ENCODE measurements around the gene RHBDF2.

RHBDF2 gene

GRCh38 chr17:76500747-76501017 lies 541 bp downstream of the RHBDF2 start:
- DNase-seq (ENCODE audit: low read depth): no peak

GRCh38 chr17:76500074-76500746 lies 1.0 kb downstream of the RHBDF2 start:
- no peak for DNase-seq (ENCODE audit: low read depth)

DNA sequence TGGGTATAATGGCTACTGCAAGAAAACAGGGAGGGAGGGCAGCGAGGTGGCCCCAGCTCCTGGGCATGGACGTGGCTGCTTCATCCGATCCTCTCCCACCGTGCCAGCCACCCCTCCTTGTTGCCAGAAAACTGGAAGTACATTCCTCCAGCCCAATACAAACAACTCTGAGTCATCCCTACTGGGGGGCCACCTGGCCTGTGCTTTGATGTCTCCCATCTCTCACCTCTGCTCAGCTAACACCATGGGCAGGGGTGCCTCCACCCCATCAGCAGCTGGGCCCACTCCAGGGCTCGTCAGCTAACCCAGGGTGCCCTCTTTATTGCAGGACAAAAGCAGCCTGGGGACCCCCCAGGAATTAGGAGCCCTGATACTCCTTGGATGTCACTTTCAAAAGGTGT lies 2.0 kb downstream of the RHBDF2 start:
- no peak for DNase-seq (ENCODE audit: low read depth)

GRCh38 chr17:76498876-76499251 lies 2.4 kb downstream of the RHBDF2 start:
- no peak for DNase-seq (ENCODE audit: low read depth)

- no peak for DNase-seq (ENCODE audit: low read depth)
Measured at GRCh38 chr17:76497979-76498875, 3.0 kb downstream of the RHBDF2 start.

DNA sequence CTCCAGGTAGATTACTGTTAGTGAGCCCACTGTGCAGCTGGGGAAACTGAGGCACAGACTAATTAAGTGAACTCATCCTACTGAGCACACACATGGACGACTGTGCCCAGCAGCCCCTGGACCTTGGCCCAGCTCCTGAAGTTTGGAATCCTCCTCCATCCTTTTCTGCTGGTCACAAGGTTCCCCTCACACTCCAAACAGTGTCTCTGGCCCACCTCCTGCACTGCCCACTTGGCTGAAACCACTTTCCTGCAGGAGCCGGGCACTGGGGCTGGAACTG lies 3.6 kb downstream of the RHBDF2 start:
- DNase-seq (ENCODE audit: low read depth): no peak

DNA sequence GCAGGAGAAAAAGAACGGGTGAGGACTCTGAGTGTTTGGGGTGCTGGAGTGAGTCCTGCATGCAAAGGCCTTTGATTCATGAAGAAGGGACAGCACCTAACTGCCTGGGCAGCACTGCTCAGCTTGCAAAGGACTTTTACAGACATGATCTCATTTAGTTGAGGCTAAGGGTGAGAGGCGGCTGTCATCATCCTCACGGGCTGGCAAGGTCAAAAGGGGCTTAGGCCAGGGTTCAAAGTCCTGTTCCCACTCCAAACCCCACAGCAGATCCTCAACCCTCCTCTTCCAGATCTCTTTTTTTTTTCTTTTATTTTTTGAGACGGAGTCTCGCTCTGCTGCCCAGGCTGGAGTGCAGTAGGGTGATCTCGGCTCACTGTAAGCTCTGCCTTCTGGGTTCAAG lies 4.8 kb downstream of the RHBDF2 start:
- no peak for DNase-seq (ENCODE audit: low read depth)

GRCh38 chr17:76495663-76496400 lies 5.4 kb downstream of the RHBDF2 start:
- no peak for DNase-seq (ENCODE audit: low read depth)

DNA sequence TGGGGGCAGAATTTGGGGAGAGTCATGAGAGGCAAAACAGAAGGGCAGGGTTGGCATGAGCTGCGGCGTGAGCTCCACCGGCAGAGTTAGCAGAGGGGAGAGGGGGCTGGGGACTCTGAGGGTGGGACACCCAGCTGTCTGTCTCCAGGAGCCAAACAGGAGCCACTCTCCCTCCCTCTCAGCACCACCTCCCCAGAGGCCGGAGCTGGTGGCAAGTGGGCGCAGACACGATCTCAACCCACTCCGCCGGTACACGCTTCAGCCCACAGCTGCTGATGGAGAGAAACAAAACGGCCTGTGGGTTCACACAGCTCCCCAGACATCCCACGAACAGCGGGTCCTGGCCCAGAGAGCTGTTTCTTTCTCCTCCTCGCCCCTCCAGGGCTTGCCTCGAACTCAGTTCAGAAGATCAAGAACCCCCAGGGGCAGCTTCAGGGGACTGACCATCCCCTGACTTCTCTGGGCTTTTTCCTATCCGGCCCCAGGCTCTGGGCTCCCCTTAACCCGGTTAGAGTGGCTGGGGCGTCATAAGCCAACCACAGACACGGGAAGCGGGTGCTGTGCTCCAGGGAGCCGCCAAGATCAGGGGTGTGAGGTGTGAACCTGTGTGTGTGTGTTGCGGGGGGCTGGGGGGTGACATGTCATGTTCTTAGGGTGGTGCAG lies 7.6 kb downstream of the RHBDF2 start:
- no peak for DNase-seq (ENCODE audit: low read depth)

DNA sequence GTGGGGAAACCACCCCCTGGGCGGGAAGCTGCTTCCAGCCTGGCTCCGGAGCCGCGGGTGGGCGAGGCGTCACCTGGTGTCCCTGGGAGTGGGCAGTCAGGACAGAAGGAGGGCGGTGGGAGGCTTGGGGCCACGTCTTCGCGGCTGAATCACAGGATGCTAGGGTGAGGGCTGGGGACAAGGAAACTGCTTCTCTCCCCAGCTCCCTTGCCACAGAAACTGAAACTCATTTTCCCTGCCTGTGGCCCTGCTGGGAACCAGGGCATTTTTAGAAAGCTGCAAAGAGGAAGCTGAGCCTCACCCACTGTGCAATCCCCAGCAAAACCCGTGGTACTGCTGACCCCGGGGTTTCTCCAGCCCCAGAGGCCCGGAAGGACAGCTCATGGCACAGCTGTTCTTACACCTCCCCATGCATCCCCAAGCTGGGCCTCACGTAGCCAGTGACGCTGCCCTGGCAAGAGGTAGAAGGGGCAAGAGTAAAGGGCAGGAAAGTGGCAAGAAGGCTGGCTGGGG lies 8.2 kb downstream of the RHBDF2 start:
- no peak for DNase-seq (ENCODE audit: low read depth)

- DNase-seq (ENCODE audit: low read depth): no peak
Measured at GRCh38 chr17:76492123-76492988, 8.9 kb downstream of the RHBDF2 start.

- no peak for DNase-seq (ENCODE audit: low read depth)
Measured at GRCh38 chr17:76491271-76492122, 9.7 kb downstream of the RHBDF2 start.

GRCh38 chr17:76490112-76490710 lies 11.0 kb downstream of the RHBDF2 start:
- no peak for DNase-seq (ENCODE audit: low read depth)

DNA sequence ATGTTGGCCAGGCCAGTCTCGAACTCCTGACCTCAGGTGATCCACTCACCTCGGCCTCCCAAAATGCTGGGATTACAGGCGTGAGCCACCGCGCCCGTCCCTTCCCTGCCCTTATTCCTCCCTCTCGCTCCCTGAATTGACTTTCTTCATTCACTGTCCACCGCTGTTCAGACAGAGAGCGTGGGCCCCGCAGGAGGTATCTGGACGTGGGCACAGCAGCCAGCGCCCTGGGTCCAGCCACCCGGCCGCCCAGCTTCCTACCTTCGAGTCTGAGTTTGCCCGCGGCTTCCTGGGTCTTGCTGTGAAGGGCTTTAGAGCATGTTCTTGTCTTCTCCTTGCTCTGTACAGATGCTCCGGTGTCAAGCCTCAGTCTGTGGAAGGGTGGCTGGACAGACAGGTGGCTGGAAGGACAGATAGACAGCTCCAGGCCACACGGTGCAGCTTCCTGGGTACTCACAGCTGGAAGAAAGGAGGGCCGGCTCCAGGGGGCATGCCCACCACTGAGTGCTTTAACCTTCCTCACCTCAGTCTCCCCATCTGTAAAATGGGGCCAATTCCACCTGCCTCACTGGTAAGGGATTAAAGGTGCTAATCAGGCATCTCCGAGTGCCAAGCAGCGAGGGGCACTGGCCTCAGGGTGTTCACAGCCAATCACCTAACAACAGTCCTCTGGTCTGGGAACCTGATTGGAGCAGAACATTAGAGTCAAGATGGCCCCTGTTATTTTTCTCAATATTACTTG lies 13.6 kb downstream of the RHBDF2 start:
- DNase-seq (ENCODE audit: low read depth): no peak

GRCh38 chr17:76485569-76485968 lies 15.7 kb downstream of the RHBDF2 start:
- DNase-seq (ENCODE audit: low read depth): no peak

GRCh38 chr17:76484228-76484725 lies 16.9 kb downstream of the RHBDF2 start:
- DNase-seq (ENCODE audit: low read depth): no peak

DNA sequence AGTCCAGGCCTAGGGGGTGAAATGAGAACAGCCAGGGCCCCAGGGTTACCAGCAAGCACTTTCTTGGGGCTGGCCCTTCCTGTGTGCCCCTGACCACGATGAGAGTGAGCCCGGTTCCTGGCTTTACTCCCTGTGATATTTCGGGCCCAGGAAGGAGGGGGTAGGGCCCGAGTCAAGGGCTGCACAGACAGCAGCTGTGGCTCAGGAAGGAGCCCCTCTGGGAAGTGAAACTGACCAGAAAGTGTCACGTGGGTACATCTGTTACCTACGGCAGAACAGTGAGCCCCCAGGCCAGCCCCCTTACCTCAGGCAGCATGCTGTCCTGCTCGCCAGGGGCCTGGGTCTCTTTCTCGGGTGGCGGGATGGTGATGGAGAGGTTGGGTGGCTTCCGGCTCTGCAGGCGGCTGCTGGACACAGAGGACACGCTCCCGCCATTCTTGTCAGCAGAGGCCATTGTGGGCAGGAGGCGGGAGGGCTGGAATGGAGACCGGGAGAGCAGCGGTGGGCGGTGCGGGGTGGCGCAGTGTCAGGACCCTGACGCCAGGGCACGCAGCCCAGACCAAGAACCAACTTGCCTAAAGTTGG lies 20.1 kb downstream of the RHBDF2 start:
- DNase-seq (ENCODE audit: low read depth): no peak

DNA sequence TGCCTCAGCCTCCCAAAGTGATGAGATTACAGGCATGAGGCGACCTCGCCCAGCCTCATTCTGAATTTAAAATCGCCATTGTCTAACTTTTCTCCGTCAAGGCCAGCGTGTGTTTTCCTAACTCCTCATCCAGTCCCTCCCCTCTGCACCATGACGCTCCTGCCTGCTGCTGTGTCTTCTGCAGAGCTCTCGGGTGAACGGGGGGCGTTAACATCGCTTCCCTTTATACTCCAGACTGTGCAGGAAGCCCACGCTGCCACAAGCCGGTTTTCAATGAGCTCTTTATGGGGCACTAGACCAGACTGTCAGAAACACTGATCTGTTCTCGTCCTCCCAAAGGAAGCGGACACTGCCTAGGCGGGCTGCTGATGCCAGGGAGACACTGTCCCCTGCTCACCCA lies 20.6 kb downstream of the RHBDF2 start:
- no peak for DNase-seq (ENCODE audit: low read depth)

DNA sequence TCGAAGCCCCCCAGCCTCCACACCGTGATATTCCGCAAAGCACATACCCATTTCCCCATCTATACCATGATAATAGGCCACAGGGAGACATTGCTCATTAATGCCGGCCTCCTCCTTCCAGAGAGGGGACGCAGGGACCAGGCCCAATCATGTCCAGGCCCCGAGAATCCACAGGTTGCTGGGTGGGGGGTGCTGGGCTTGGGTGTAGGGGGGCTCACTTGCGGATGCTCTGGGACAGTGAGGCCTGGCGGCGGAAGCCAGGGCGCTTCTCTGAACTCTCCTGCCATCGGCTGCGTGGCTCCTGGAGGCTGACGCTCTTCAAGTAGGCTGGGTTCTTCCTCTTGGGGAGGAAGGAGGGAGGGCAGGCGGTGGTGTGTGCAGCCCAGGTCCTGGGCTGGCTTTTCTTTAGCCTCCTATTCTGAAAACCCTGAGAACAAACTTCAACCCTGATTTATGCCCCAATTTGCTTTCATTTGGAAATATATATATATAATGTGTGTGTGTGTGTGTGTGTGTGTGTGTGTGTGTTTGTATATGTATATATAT lies 21.6 kb downstream of the RHBDF2 start:
- DNase-seq (ENCODE audit: low read depth): no peak

Measured in stimulated activated CD8-positive, alpha-beta memory T cell treated with anti-CD3 and anti-CD28 coated beads, Interleukin-12 subunit alpha, Interleukin-12 subunit beta, amount 100 ng/mL, for 1 hour (primary cell).